Uterus (tissue), 4 donors: ENCODE results near the gene PEDS1. TPM values are rescaled to one million over a fixed set of nuclear protein-coding genes. Genes with fewer than 3 reads are reported as not detected.

Experiments used
- DNase-seq, 2 donors: peaks; one replicate each; pipeline ENCODE4 v3.0.0-alpha.2; 2019 to 2020
- H3K27ac ChIP-seq, 2 donors: fragments of 200-600 bp; sonication (generic); 1 replicate in 1 of 2; 2 replicates in 1 of 2; pipeline ENCODE4 v1.5.1; 2016 to 2018
- H3K27me3 ChIP-seq, 2 donors: fragments of 200-600 bp; sonication (generic); one replicate each; pipeline ENCODE4 v1.5.1; 2018 to 2019; ENCODE audit warnings: control low read depth in 1 of 2
- H3K36me3 ChIP-seq, 2 donors: fragments of 200-600 bp; sonication (generic); one replicate each; pipeline ENCODE4 v1.5.1; 2019; ENCODE audit warnings: control low read depth in 1 of 2
- H3K4me1 ChIP-seq, 2 donors: fragments of 200-600 bp; sonication (generic); one replicate each; pipeline ENCODE4 v1.5.1; 2018 to 2019; ENCODE audit warnings: control low read depth in 1 of 2
- H3K4me3 ChIP-seq, 2 donors: fragments of 200-600 bp; sonication (generic); 1 replicate in 1 of 2; 2 replicates in 1 of 2; pipeline ENCODE4 v1.5.1; 2018 to 2019; ENCODE audit warnings: mild to moderate bottlenecking in 1 of 2
- H3K9me3 ChIP-seq, 2 donors: fragments of 200-600 bp; sonication (generic); one replicate each; pipeline ENCODE4 v1.5.1; 2019; ENCODE audit warnings: control low read depth in 1 of 2
- POLR2A ChIP-seq, 2 donors: fragments of 450-650 bp; IDR thresholded peaks; one replicate each; pipeline ENCODE4 v1.6.1; 2016; ENCODE audit warnings: antibody characterized with exemption in 2 of 2, mild to moderate bottlenecking in 1 of 2, moderate library complexity in 1 of 2
- intact Hi-C: fragments of 100-400 bp; cut with DNase I; formaldehyde crosslinking; loops from one replicate; pipeline ENCODE4 v1.15.1; 2023; ENCODE audit warnings: low total_unique reads
- total RNA-seq, 4 donors: library from RNA; depleted of rRNA in 3 of 4; stranded (reverse); fragments of >200 nt in 3 of 4; gene quantifications; one replicate each; pipeline versions ENCODE4 v1.1.0 to v1.2.4, GENCODE V29; 2014 to 2023
- TF ChIP-seq, protein P1 (sequence below), 4 experiments: fragments of 200-600 bp in 2 of 4; fragments of 450-650 bp in 2 of 4; sonication (generic) in 2 of 4; IDR thresholded peaks; one replicate each; pipeline ENCODE4 v1.5.1; 2016 to 2019; ENCODE audit warnings: antibody characterized with exemption in 4 of 4, mild to moderate bottlenecking in 2 of 4, moderate library complexity in 1 of 4
- donor health status: DM: yes; HTN: yes; CAD: no.

PEDS1 gene
- total RNA-seq, 4 donors from 2014 or later = 1.5 to 19.8 (median 6.1) TPM

DNA sequence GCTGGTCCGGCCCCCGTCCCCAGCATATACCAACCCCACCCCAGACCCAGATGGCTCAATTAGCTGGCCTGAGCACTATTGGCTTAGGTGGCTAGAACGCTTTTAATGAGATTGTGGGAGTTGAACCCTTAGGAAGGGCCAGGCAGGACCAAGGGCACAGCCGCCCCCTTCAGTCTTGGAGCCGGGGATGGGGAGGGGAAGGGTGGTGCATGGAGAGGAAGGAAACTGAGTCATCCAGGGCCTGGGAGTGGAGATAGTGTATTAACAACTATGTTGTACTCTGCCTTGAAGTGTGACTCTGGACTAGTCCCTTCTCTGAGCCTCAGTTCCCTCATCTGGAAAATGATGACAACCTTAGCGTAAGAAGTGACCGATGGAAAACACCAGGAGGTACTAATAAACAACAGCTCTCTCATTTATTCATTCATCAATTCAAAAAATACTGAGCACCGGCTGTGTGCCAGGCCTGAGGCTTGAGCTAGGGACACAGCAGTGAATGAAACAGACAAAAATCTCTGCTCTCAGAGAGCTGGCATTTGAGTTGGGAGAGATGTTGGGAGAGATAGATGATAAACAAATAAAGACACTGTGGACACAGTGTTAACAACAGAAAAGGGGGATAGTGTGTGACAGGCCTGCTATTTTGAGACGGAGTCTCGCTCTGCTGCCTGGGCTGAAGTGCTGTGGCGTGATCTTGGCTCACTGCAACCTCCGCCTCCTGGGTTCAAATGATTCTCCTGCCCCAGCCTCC, 11.5 kb downstream of the PEDS1 start:
- no peaks in the 10 kb centered on the region for H3K4me1 ChIP-seq
- intact Hi-C loops = no loop called here
- no peak overlapping the region for H3K4me3 ChIP-seq
- no peak overlapping the region for H3K27ac ChIP-seq
- TF ChIP-seq POLR2A (IDR thresholded peaks at IDR 0.05) = no peak
- TF ChIP-seq, protein P1, sequence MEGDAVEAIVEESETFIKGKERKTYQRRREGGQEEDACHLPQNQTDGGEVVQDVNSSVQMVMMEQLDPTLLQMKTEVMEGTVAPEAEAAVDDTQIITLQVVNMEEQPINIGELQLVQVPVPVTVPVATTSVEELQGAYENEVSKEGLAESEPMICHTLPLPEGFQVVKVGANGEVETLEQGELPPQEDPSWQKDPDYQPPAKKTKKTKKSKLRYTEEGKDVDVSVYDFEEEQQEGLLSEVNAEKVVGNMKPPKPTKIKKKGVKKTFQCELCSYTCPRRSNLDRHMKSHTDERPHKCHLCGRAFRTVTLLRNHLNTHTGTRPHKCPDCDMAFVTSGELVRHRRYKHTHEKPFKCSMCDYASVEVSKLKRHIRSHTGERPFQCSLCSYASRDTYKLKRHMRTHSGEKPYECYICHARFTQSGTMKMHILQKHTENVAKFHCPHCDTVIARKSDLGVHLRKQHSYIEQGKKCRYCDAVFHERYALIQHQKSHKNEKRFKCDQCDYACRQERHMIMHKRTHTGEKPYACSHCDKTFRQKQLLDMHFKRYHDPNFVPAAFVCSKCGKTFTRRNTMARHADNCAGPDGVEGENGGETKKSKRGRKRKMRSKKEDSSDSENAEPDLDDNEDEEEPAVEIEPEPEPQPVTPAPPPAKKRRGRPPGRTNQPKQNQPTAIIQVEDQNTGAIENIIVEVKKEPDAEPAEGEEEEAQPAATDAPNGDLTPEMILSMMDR (IDR thresholded peaks at IDR 0.05) = no peak
- H3K27me3 ChIP-seq = no peaks in the 10 kb centered on the region
- no peaks in the 10 kb centered on the region for H3K36me3 ChIP-seq
- no peaks in the 10 kb centered on the region for H3K9me3 ChIP-seq
- DNase-seq = no peak

GRCh38 chr20:50141018-50141675, 12.4 kb downstream of the PEDS1 start:
- intact Hi-C loops = no loop called here
- Histone ChIP-seq H3K4me3 (no peak overlapping the region), H3K9me3 (no peaks in the 10 kb centered on the region), H3K4me1 (no peaks in the 10 kb centered on the region), H3K27ac (no peak overlapping the region), H3K27me3 (no peaks in the 10 kb centered on the region), H3K36me3 (no peaks in the 10 kb centered on the region)
- TF ChIP-seq POLR2A (IDR thresholded peaks at IDR 0.05) = no peak
- TF ChIP-seq, protein P1 (IDR thresholded peaks at IDR 0.05) = no peak
- DNase-seq = no peak

- no peaks in the 10 kb centered on the region for H3K36me3 ChIP-seq
- intact Hi-C loops = no loop called here
- TF ChIP-seq, protein P1 (IDR thresholded peaks at IDR 0.05) = no peak
- no peak for TF ChIP-seq POLR2A (IDR thresholded peaks at IDR 0.05)
- H3K4me3 ChIP-seq = no peak overlapping the region
- no peak for DNase-seq
- no peak overlapping the region for H3K27ac ChIP-seq
- H3K4me1 ChIP-seq = no peaks in the 10 kb centered on the region
- H3K9me3 ChIP-seq = no peaks in the 10 kb centered on the region
- H3K27me3 ChIP-seq = no peaks in the 10 kb centered on the region
Observed at GRCh38 chr20:50140339-50140859, 13.1 kb downstream of the PEDS1 start.

DNA sequence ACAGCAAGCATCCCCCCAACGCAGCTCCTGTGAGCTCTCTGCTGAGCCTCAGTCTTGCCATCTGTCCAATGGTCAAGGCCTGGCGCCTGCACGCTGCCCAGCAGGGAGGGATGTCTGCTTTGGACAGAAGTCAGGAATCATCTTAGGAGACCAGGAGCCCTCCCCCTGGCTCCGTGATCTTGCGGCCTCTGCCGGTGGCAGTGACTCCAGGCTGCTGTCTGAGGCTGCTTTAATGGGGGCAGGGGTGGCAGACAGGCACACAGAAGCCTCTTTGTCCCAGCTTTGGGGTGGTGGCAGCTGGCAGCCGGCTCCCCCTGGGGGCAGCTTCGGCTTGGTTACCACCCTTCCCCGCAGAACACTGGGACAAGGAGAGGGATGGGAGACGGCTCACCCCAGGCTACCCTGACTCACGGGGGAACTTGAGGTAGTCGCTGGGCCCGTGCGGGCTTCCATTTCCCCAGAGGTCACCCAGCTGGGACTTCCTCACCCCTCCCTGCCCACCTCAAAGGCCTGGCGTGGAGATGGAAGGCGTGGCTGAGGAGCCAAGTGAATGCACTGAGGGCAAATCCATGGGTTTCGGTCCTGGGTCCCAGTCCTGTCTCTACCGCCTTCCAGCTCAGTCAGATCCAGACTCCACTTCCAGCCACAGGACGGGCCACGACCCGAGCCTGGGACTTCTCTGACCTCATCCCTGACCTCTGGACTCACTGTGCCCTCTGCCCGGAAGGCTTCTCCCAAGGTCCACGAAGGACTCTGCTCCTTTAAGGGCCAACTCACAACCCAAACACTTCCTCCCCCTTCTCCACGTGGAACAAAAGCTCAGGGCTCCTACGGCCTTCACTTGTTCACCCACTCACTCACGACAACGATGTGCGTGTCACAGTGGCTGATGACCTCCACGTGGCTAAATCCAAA, 14.8 kb downstream of the PEDS1 start:
- no peak overlapping the region for H3K4me3 ChIP-seq
- H3K27ac ChIP-seq = peak overlapping the region; percentile 38 to 52
- no peak for TF ChIP-seq POLR2A (IDR thresholded peaks at IDR 0.05)
- TF ChIP-seq, protein P1 (IDR thresholded peaks at IDR 0.05) = no peak
- H3K4me1 ChIP-seq = no peaks in the 10 kb centered on the region
- intact Hi-C loops = no loop called here
- no peaks in the 10 kb centered on the region for H3K27me3 ChIP-seq
- no peaks in the 10 kb centered on the region for H3K9me3 ChIP-seq
- no peaks in the 10 kb centered on the region for H3K36me3 ChIP-seq
- no peak for DNase-seq
